22Rv1 (cell line): Measurements from ENCODE around the gene BUB1.

Source experiments
- H3K27ac ChIP-seq: fragments of 450-650 bp; 2 replicates; pipeline ENCODE4 v1.5.1; 2017
- CTCF ChIP-seq: fragments of 450-650 bp; IDR thresholded peaks from 2 replicates; pipeline ENCODE4 v1.5.1; 2017; ENCODE audit warnings: mild to moderate bottlenecking
- ZFX ChIP-seq: fragments of 450-650 bp; IDR thresholded peaks from 2 replicates; pipeline ENCODE4 v1.6.1; 2017; ENCODE audit warnings: antibody characterized with exemption, borderline replicate concordance

Gene BUB1

GRCh38 chr2:110674620-110675555 lies 3.0 kb downstream of the BUB1 start:
- H3K27ac ChIP-seq: no peak overlapping the region
- TF ChIP-seq CTCF: no peak
- no peak for TF ChIP-seq ZFX

- no peak overlapping the region for H3K27ac ChIP-seq
- TF ChIP-seq CTCF (no peak), ZFX (no peak)
Measured at GRCh38 chr2:110673201-110673600, 4.7 kb downstream of the BUB1 start.

- TF ChIP-seq ZFX (no peak), CTCF (no peak)
- H3K27ac ChIP-seq: no peak overlapping the region
Measured at GRCh38 chr2:110670826-110671225, 7.0 kb downstream of the BUB1 start.

- TF ChIP-seq CTCF (no peak), ZFX (no peak)
- no peak overlapping the region for H3K27ac ChIP-seq
Measured at GRCh38 chr2:110669079-110669478, 8.8 kb downstream of the BUB1 start.

GRCh38 chr2:110667071-110667470 lies 10.8 kb downstream of the BUB1 start:
- TF ChIP-seq ZFX (no peak), CTCF (no peak)
- H3K27ac ChIP-seq: no peak overlapping the region

GRCh38 chr2:110664135-110664534 lies 13.7 kb downstream of the BUB1 start:
- H3K27ac ChIP-seq: no peak overlapping the region
- TF ChIP-seq ZFX: no peak
- no peak for TF ChIP-seq CTCF

- TF ChIP-seq ZFX: no peak
- no peak overlapping the region for H3K27ac ChIP-seq
Measured at GRCh38 chr2:110662560-110662959, 15.3 kb downstream of the BUB1 start.
